Measurements from ENCODE around the gene RASSF1. TPM values are rescaled to one million over a fixed set of nuclear protein-coding genes. Genes with fewer than 3 reads are reported as not detected.
A peak's percentile ranks its signal among the peaks of the same experiment; 100 is the strongest.

RASSF1 gene
- total RNA-seq, 1 donor from 2014 or later: 34.9 TPM

- TF ChIP-seq CTCF (IDR thresholded peaks at IDR 0.05): peak in 1 of 3 experiments; percentile 5
- Histone ChIP-seq H3K27me3 (no peaks in the 10 kb centered on the region), H3K27ac (peak overlapping the region; percentile 92 to 93), H3K9me3 (no peaks in the 10 kb centered on the region), H3K4me3 (peak overlapping the region; percentile 66 to 81), H3K4me1 (peaks cover 8 to 28% of the 10 kb centered on the region in 2 donors), H3K36me3 (peaks cover 0 to 31% of the 10 kb centered on the region in 2 donors)
- intact Hi-C loops (cut with DNase I): loop anchor here (1.0 kb wide), 1 partner anchor 22 kb away; the partner anchor contains the start of genes HYAL3 and NAA80
- DNase-seq (ENCODE audit: low spot score in 2 of 2): peak in 1 of 2 donors; percentile 86
These were observed 19.7 kb downstream of the RASSF1 start for GRCh38 chr3:50320853-50321335.

- DNase-seq (ENCODE audit: low spot score in 2 of 2): no peak
- peak overlapping the region; percentile 66 to 81 for H3K4me3 ChIP-seq
- peaks cover 8 to 28% of the 10 kb centered on the region in 2 donors for H3K4me1 ChIP-seq
- H3K9me3 ChIP-seq: no peaks in the 10 kb centered on the region
- H3K27ac ChIP-seq: peak overlapping the region; percentile 92 to 93
- intact Hi-C loops (cut with DNase I): no loop called here
- peaks cover 0 to 24% of the 10 kb centered on the region in 2 donors for H3K36me3 ChIP-seq
- no peak for TF ChIP-seq CTCF (IDR thresholded peaks at IDR 0.05)
- H3K27me3 ChIP-seq: no peaks in the 10 kb centered on the region
These were observed 20.6 kb downstream of the RASSF1 start for GRCh38 chr3:50319894-50320625.

GRCh38 chr3:50319181-50319893, 21.3 kb downstream of the RASSF1 start:
- no peak for TF ChIP-seq CTCF (IDR thresholded peaks at IDR 0.05)
- Histone ChIP-seq H3K36me3 (peaks cover 0 to 21% of the 10 kb centered on the region in 2 donors), H3K27me3 (no peaks in the 10 kb centered on the region), H3K27ac (peak overlapping the region in 1 of 2 donors; percentile 19), H3K9me3 (no peaks in the 10 kb centered on the region), H3K4me1 (peaks cover 8 to 28% of the 10 kb centered on the region in 2 donors), H3K4me3 (peak overlapping the region in 1 of 2 donors; percentile 66)
- DNase-seq (ENCODE audit: low spot score in 2 of 2): no peak
- intact Hi-C loops (cut with DNase I): no loop called here

- H3K4me1 ChIP-seq: peaks cover 8 to 28% of the 10 kb centered on the region in 2 donors
- intact Hi-C loops (cut with DNase I): no loop called here
- peaks cover 0 to 21% of the 10 kb centered on the region in 2 donors for H3K36me3 ChIP-seq
- DNase-seq (ENCODE audit: low spot score in 2 of 2): no peak
- no peak for TF ChIP-seq CTCF (IDR thresholded peaks at IDR 0.05)
- H3K27ac ChIP-seq: peak overlapping the region in 1 of 2 donors; percentile 19
- H3K4me3 ChIP-seq: peak overlapping the region in 1 of 2 donors; percentile 21
- no peaks in the 10 kb centered on the region for H3K27me3 ChIP-seq
- no peaks in the 10 kb centered on the region for H3K9me3 ChIP-seq
These were observed 22.0 kb downstream of the RASSF1 start for GRCh38 chr3:50318615-50319014.

- Histone ChIP-seq H3K4me1 (peaks cover 8 to 28% of the 10 kb centered on the region in 2 donors), H3K4me3 (peak overlapping the region in 1 of 2 donors; percentile 5), H3K27me3 (no peaks in the 10 kb centered on the region), H3K27ac (no peak overlapping the region), H3K36me3 (peaks cover 0 to 21% of the 10 kb centered on the region in 2 donors), H3K9me3 (no peaks in the 10 kb centered on the region)
- no peak for DNase-seq (ENCODE audit: low spot score in 2 of 2)
- no peak for TF ChIP-seq CTCF (IDR thresholded peaks at IDR 0.05)
- intact Hi-C loops (cut with DNase I): no loop called here
These were observed 22.5 kb downstream of the RASSF1 start for GRCh38 chr3:50318163-50318562.

Measured in ascending aorta (tissue), 2 donors.